ENCODE data around the gene LDLRAP1. TPM values are rescaled to one million over a fixed set of nuclear protein-coding genes. Genes with fewer than 3 reads are reported as not detected.

LDLRAP1 gene
- total RNA-seq, 2 donors from 2014 or later = 35.7 to 40.1 TPM

DNA sequence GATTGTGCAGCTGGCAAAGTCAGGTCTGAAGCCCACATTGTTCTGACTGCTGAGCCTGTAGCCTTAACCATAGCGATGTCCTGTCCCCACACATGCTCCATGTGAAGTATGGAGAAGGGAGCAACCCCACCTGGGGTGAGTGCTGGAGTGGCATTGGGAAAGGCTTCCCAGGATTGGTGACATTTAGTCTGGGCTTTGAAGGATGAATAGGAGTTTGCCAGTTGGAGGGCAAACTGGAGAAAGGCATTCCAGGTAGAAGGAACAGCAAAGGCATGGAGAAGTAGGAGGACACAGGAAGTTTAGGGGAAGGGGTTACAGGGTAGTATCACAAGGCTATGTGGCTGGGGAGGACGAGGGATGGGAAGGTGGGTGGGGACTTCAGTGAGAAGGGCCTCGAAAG, 7.3 kb upstream of the LDLRAP1 start:
- H3K27ac ChIP-seq = no peak overlapping the region
- no peak for DNase-seq
- TF ChIP-seq, protein P1, sequence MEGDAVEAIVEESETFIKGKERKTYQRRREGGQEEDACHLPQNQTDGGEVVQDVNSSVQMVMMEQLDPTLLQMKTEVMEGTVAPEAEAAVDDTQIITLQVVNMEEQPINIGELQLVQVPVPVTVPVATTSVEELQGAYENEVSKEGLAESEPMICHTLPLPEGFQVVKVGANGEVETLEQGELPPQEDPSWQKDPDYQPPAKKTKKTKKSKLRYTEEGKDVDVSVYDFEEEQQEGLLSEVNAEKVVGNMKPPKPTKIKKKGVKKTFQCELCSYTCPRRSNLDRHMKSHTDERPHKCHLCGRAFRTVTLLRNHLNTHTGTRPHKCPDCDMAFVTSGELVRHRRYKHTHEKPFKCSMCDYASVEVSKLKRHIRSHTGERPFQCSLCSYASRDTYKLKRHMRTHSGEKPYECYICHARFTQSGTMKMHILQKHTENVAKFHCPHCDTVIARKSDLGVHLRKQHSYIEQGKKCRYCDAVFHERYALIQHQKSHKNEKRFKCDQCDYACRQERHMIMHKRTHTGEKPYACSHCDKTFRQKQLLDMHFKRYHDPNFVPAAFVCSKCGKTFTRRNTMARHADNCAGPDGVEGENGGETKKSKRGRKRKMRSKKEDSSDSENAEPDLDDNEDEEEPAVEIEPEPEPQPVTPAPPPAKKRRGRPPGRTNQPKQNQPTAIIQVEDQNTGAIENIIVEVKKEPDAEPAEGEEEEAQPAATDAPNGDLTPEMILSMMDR (IDR thresholded peaks at IDR 0.05) = no peak
- no peak overlapping the region for H3K4me3 ChIP-seq
- H3K9me3 ChIP-seq = no peaks in the 10 kb centered on the region
- no peaks in the 10 kb centered on the region for H3K4me1 ChIP-seq
- H3K9ac ChIP-seq (ENCODE audit: low read depth in 2 of 2, low read length in 2 of 2) = no peak overlapping the region
- no peaks in the 10 kb centered on the region for H3K36me3 ChIP-seq
- intact Hi-C loops (cut with DNase I) = no loop called here
- no peaks in the 10 kb centered on the region for H3K27me3 ChIP-seq

DNA sequence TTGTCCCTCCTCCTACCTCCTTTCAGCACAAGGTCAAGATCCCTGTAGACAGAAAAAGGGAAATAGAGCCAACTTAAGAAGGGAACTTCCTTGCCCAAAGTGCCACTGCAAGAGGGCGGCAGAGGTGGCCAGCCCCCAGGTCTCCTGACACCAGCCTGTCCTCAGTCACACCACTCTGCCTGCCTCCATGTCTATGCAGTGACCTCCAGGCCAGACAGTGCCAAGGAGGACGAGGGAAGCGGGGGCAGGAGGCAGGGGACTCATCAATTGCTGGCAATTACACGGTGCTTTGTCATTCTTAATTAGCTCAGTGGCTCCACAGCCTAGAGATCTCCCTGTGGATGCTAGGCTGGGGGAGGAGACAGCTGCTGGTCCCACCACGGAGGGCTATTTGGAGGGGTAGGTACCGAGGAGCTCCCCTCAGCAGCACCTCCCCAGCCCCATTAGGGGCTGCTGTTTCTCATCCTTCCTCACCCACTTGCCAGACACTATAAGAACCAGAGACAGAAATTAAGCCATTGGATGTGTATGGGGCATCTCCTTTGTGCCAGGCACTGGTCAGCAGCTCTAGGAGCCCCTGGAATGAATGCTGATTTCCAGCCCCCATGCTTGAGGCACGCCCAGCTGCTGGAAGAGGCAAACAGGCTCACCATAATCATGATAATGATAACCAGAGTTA, 6.1 kb upstream of the LDLRAP1 start:
- Histone ChIP-seq H3K9ac (ENCODE audit: low read depth in 2 of 2, low read length in 2 of 2) (no peak overlapping the region), H3K4me3 (no peak overlapping the region), H3K9me3 (no peaks in the 10 kb centered on the region), H3K4me1 (no peaks in the 10 kb centered on the region), H3K27ac (no peak overlapping the region), H3K27me3 (no peaks in the 10 kb centered on the region), H3K36me3 (no peaks in the 10 kb centered on the region)
- TF ChIP-seq, protein P1 (IDR thresholded peaks at IDR 0.05) = no peak
- intact Hi-C loops (cut with DNase I) = no loop called here
- DNase-seq = no peak

DNA sequence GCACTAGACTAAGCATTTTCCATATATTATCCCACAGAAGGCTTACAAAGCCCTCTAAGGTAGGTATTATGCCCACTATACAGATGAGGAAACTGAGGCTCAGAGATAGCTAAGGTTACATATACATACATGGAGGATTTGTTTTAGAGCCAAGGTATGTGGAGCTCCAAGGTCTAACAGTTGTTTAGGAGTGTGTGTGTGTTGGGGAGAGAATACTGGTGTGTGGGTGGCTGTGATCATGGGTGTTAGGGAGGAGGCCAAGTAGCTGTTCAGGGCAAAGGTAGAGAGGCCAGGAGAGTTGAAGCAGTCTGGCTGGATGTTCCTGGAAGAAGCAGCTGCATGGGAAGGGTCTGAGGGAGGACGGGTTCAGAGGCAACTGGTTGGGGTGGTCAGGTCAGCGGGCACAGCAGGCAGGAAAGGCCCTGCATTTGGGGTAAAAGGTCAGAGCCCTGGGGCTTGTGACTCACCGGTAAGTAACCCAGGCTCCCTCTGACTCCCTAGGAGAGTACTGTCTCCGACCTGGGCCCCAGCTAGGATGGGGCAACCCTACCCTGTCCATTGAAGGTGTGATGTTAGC, 5.1 kb upstream of the LDLRAP1 start:
- TF ChIP-seq, protein P1 (IDR thresholded peaks at IDR 0.05) = no peak
- H3K27me3 ChIP-seq = no peaks in the 10 kb centered on the region

DNA sequence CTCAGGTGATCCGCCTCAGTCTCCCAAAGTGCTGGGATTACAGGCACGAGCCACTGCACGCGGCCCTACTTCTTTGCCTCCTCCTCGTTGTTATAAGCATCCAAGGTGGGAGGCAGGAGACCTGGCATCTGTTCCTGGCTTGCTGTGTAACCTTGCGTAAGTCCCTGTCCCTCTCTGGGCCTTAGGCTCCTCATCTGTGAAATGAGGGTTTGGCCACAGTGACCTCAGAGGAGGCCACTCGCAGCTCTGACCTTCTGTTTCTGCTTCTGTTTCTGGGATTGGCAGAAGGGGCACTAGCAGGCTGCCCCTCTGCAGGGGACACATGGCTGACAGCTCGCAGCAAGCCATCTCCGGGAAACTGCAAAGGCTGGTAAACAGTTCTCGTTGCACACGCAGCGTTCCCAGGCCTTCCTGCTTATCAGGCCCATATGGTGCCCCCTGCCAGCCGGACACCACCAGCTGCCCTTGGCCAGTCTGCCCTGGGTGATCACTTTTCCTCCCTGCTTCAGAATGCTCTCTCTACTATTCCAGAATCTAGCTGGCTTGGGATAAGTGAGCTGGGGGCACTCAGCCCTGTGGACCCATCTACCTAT, 2.6 kb upstream of the LDLRAP1 start:
- no peak overlapping the region for H3K4me3 ChIP-seq
- peaks cover 8% of the 10 kb centered on the region for H3K4me1 ChIP-seq
- intact Hi-C loops (cut with DNase I) = no loop called here
- no peaks in the 10 kb centered on the region for H3K36me3 ChIP-seq
- no peak overlapping the region for H3K27ac ChIP-seq
- H3K27me3 ChIP-seq = no peaks in the 10 kb centered on the region
- TF ChIP-seq, protein P1 (IDR thresholded peaks at IDR 0.05) = no peak
- no peaks in the 10 kb centered on the region for H3K9me3 ChIP-seq
- no peak for DNase-seq
- no peak overlapping the region for H3K9ac ChIP-seq (ENCODE audit: low read depth in 2 of 2, low read length in 2 of 2)

More for the DNA sequence above, 5.1 kb upstream of the LDLRAP1 start:
- no peak overlapping the region for H3K4me3 ChIP-seq
- no peaks in the 10 kb centered on the region for H3K9me3 ChIP-seq
- intact Hi-C loops (cut with DNase I) = no loop called here
- H3K36me3 ChIP-seq = no peaks in the 10 kb centered on the region
- H3K9ac ChIP-seq (ENCODE audit: low read depth in 2 of 2, low read length in 2 of 2) = no peak overlapping the region
- H3K4me1 ChIP-seq = no peaks in the 10 kb centered on the region
- no peak overlapping the region for H3K27ac ChIP-seq
- no peak for DNase-seq

DNA sequence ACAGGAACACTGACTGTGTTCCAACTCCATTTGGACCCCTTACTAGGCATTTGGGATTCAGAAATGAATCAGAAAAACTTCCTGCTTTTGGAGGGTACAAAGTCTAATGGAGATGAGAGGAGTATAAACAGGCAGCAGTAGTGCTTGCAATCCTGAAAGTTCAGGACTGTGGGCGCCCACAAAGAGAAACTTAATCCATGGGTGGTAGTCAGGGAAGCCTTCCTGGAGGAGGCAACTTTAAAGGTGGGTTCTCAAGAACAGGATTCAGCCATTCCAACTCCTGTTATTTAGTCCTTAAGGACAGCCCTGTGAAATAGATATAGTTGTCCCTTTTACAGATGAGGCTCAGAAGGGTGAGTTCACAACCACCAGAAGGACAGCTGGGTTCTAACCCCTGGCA, 2.0 kb upstream of the LDLRAP1 start:
- no peaks in the 10 kb centered on the region for H3K27me3 ChIP-seq
- H3K9ac ChIP-seq (ENCODE audit: low read depth in 2 of 2, low read length in 2 of 2) = no peak overlapping the region
- H3K36me3 ChIP-seq = no peaks in the 10 kb centered on the region
- TF ChIP-seq, protein P1 (IDR thresholded peaks at IDR 0.05) = no peak
- H3K9me3 ChIP-seq = no peaks in the 10 kb centered on the region
- intact Hi-C loops (cut with DNase I) = no loop called here
- H3K4me3 ChIP-seq = no peak overlapping the region
- no peak for DNase-seq
- no peak overlapping the region for H3K27ac ChIP-seq
- peaks cover 8% of the 10 kb centered on the region for H3K4me1 ChIP-seq

Measured in colonic mucosa (tissue), 4 donors.